Hepatocyte (in vitro differentiated cells): ENCODE results near the gene ZHX3. TPM values are rescaled to one million over a fixed set of nuclear protein-coding genes. Genes with fewer than 3 reads are reported as not detected.

ENCODE experiments used
- DNase-seq: peaks from one replicate; pipeline ENCODE4 v3.0.0-alpha.2; 2016; ENCODE audit warnings: low spot score
- H2AFZ ChIP-seq: fragments of 200-600 bp; sonication (generic); 2 replicates; pipeline ENCODE4 v1.6.0; 2016; ENCODE audit warnings: antibody characterized with exemption, mild to moderate bottlenecking
- H3K27ac ChIP-seq: fragments of 200-600 bp; sonication (generic); 2 replicates; pipeline ENCODE4 v1.5.1; 2016; ENCODE audit warnings: mild to moderate bottlenecking
- H3K27me3 ChIP-seq: fragments of 200-600 bp; sonication (generic); 2 replicates; pipeline ENCODE4 v1.6.1; 2016
- H3K36me3 ChIP-seq: fragments of 200-600 bp; sonication (generic); replicated peaks from 2 replicates; pipeline ENCODE4 v1.5.1; 2016; ENCODE audit warnings: low read depth; ENCODE audit not compliant: insufficient read depth
- H3K4me1 ChIP-seq: fragments of 200-600 bp; sonication (generic); 2 replicates; pipeline ENCODE4 v1.5.1; 2016; ENCODE audit warnings: mild to moderate bottlenecking, moderate library complexity; ENCODE audit not compliant: insufficient read depth
- H3K4me2 ChIP-seq: fragments of 200-600 bp; sonication (generic); 2 replicates; pipeline ENCODE4 v1.6.0; 2016
- H3K4me3 ChIP-seq: fragments of 200-600 bp; sonication (generic); 2 replicates; pipeline ENCODE4 v1.5.1; 2016; ENCODE audit warnings: mild to moderate bottlenecking
- H3K79me2 ChIP-seq: fragments of 200-600 bp; sonication (generic); 2 replicates; pipeline ENCODE4 v1.6.0; 2017; ENCODE audit warnings: mild to moderate bottlenecking
- H3K9me2 ChIP-seq: fragments of 200-600 bp; sonication (generic); replicated peaks from 2 replicates; pipeline ENCODE4 v1.6.0; 2017; ENCODE audit warnings: mild to moderate bottlenecking; ENCODE audit not compliant: insufficient read depth
- H3K9me3 ChIP-seq: fragments of 200-600 bp; sonication (generic); 2 replicates; pipeline ENCODE4 v1.5.1; 2016; ENCODE audit warnings: low read depth, mild to moderate bottlenecking
- H4K20me1 ChIP-seq: fragments of 200-600 bp; sonication (generic); 2 replicates; pipeline ENCODE4 v1.6.0; 2016; ENCODE audit warnings: mild to moderate bottlenecking; ENCODE audit not compliant: insufficient read depth, poor library complexity, severe bottlenecking
- CTCF ChIP-seq: fragments of 200-600 bp; sonication (generic); IDR thresholded peaks from 2 replicates; pipeline ENCODE4 v1.5.1; 2016; ENCODE audit warnings: antibody characterized with exemption, mild to moderate bottlenecking; ENCODE audit not compliant: poor library complexity
- EZH2 ChIP-seq: fragments of 200-600 bp; sonication (generic); IDR thresholded peaks from 2 replicates; pipeline ENCODE4 v1.6.1; 2016; ENCODE audit warnings: antibody characterized with exemption, mild to moderate bottlenecking, borderline replicate concordance
- EZH2phosphoT487 ChIP-seq: fragments of 200-600 bp; sonication (generic); IDR thresholded peaks from one replicate; pipeline ENCODE4 v1.6.1; 2018; ENCODE audit warnings: antibody characterized with exemption, mild to moderate bottlenecking, low read depth, moderate library complexity; ENCODE audit not compliant: unreplicated experiment, severe bottlenecking
- WGBS: methylation state at CpG from one replicate; pipeline ENCODE4 v1.1.6; 2016; ENCODE audit warnings: low lambda C conversion rate; ENCODE audit errors: missing lambda C conversion rate; 5-methylcytosine and 5-hydroxymethylcytosine counted together
- polyA plus RNA-seq: library from polyadenylated mRNA; unstranded; fragments of >200 nt; fragmentation: Nextera tagmentation; extraction: Ambion mirVana; gene quantifications from 2 replicates; pipeline ENCODE4 v1.2.1, GENCODE V29; 2016
- total RNA-seq: library from RNA; depleted of rRNA; stranded (reverse); fragments of >200 nt; gene quantifications from 2 replicates; pipeline ENCODE4 v1.2.3, GENCODE V29; 2014

The ZHX3 gene
- total and polyA plus RNA-seq, 2 experiments from 2014 or later: 15.0 to 19.7 TPM

GRCh38 chr20:41158082-41158625 is 159.4 kb downstream of the ZHX3 start:
- Histone ChIP-seq H3K27me3 (no peaks in the 10 kb centered on the region), H3K4me2 (no peak overlapping the region), H3K79me2 (peaks cover 65% of the 10 kb centered on the region), H4K20me1 (peaks cover 71% of the 10 kb centered on the region), H3K4me1 (peaks cover 10% of the 10 kb centered on the region), H3K36me3 (no peaks in the 10 kb centered on the region), H2AFZ (no peak overlapping the region), H3K9me2 (no peaks in the 10 kb centered on the region), H3K9me3 (no peaks in the 10 kb centered on the region), H3K4me3 (no peak overlapping the region), H3K27ac (no peak overlapping the region)
- WGBS: 77% methylated on average over 6 of the region's 6 CpGs
- no peak for DNase-seq
- TF ChIP-seq CTCF: no peak
- TF ChIP-seq EZH2phosphoT487: no peak
- TF ChIP-seq EZH2: no peak

GRCh38 chr20:41155261-41155660 is 162.3 kb downstream of the ZHX3 start:
- no peak overlapping the region for H3K27ac ChIP-seq
- no peak overlapping the region for H3K4me3 ChIP-seq
- no peaks in the 10 kb centered on the region for H3K9me2 ChIP-seq
- WGBS: 85% methylated on average over 7 of the region's 7 CpGs
- H4K20me1 ChIP-seq: peaks cover 99% of the 10 kb centered on the region
- TF ChIP-seq EZH2phosphoT487 (no peak), CTCF (no peak), EZH2 (no peak)
- H3K79me2 ChIP-seq: peaks cover 94% of the 10 kb centered on the region
- H3K9me3 ChIP-seq: no peaks in the 10 kb centered on the region
- no peak for DNase-seq
- H3K4me1 ChIP-seq: peaks cover 10% of the 10 kb centered on the region
- no peak overlapping the region for H2AFZ ChIP-seq
- H3K36me3 ChIP-seq: no peaks in the 10 kb centered on the region
- H3K27me3 ChIP-seq: no peaks in the 10 kb centered on the region
- no peak overlapping the region for H3K4me2 ChIP-seq

- no peak overlapping the region for H3K4me2 ChIP-seq
- peaks cover 99% of the 10 kb centered on the region for H4K20me1 ChIP-seq
- H3K9me3 ChIP-seq: no peaks in the 10 kb centered on the region
- H3K4me1 ChIP-seq: peaks cover 14% of the 10 kb centered on the region
- no peaks in the 10 kb centered on the region for H3K27me3 ChIP-seq
- WGBS: 86% methylated on average over 8 of the region's 8 CpGs
- H2AFZ ChIP-seq: no peak overlapping the region
- H3K27ac ChIP-seq: no peak overlapping the region
- peaks cover 100% of the 10 kb centered on the region for H3K79me2 ChIP-seq
- H3K4me3 ChIP-seq: no peak overlapping the region
- H3K36me3 ChIP-seq: no peaks in the 10 kb centered on the region
- TF ChIP-seq CTCF (no peak), EZH2 (no peak), EZH2phosphoT487 (no peak)
- no peak for DNase-seq
- no peaks in the 10 kb centered on the region for H3K9me2 ChIP-seq
These were observed 162.9 kb downstream of the ZHX3 start for GRCh38 chr20:41154436-41155176.
